ENCODE measurements around the gene RBM7. TPM values are rescaled to one million over a fixed set of nuclear protein-coding genes. Genes with fewer than 3 reads are reported as not detected.

RBM7 gene
- polyA plus RNA-seq, 1 donor (not counting 4 experiments of a cell fraction or from before 2014, with no cell fraction given) = 38.2 TPM

GRCh38 chr11:114386545-114386944, 13.9 kb upstream of the RBM7 start:
- DNase-seq (ENCODE audit: low read depth, low spot score) (no peak), FAIRE-seq (no peak)
- TF ChIP-seq EZH2 (IDR thresholded peaks at IDR 0.05; ENCODE audit: low read length) = no peak
- TF ChIP-seq, protein P1, sequence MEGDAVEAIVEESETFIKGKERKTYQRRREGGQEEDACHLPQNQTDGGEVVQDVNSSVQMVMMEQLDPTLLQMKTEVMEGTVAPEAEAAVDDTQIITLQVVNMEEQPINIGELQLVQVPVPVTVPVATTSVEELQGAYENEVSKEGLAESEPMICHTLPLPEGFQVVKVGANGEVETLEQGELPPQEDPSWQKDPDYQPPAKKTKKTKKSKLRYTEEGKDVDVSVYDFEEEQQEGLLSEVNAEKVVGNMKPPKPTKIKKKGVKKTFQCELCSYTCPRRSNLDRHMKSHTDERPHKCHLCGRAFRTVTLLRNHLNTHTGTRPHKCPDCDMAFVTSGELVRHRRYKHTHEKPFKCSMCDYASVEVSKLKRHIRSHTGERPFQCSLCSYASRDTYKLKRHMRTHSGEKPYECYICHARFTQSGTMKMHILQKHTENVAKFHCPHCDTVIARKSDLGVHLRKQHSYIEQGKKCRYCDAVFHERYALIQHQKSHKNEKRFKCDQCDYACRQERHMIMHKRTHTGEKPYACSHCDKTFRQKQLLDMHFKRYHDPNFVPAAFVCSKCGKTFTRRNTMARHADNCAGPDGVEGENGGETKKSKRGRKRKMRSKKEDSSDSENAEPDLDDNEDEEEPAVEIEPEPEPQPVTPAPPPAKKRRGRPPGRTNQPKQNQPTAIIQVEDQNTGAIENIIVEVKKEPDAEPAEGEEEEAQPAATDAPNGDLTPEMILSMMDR (optimal IDR thresholded peaks at IDR 0.05 in 1 of 3, IDR thresholded peaks at IDR 0.05 in 1 of 3, conservative IDR thresholded peaks at IDR 0.05 in 1 of 3; ENCODE audit: extremely low read depth in 1 of 3, insufficient read depth in 2 of 3, low read length in 3 of 3) = no peak
- H2AFZ ChIP-seq (ENCODE audit: control insufficient read depth, low read length) = no peak overlapping the region
- no peak overlapping the region for H3K4me3 ChIP-seq (ENCODE audit: control insufficient read depth in 2 of 3, extremely low read depth in 1 of 3, insufficient read depth in 2 of 3, low read depth in 1 of 3, low read length in 3 of 3)
- no peak overlapping the region for H3K27ac ChIP-seq (ENCODE audit: control insufficient read depth, insufficient read depth, low read length)
- H3K36me3 ChIP-seq (ENCODE audit: control insufficient read depth in 2 of 2, extremely low read depth in 1 of 2, insufficient read depth in 2 of 2, low read length in 2 of 2) = no peaks in the 10 kb centered on the region
- no peaks in the 10 kb centered on the region for H4K20me1 ChIP-seq (ENCODE audit: control insufficient read depth, extremely low read depth, insufficient read depth, low read length)
- H3K9ac ChIP-seq (ENCODE audit: control insufficient read depth, extremely low read depth, insufficient read depth, low read length) = no peak overlapping the region
- no peaks in the 10 kb centered on the region for H3K9me1 ChIP-seq (ENCODE audit: control insufficient read depth, extremely low read depth, insufficient read depth, low read length)
- no peaks in the 10 kb centered on the region for H3K4me1 ChIP-seq (ENCODE audit: control insufficient read depth, extremely low read depth, insufficient read depth, low read length)
- H3K9me3 ChIP-seq (ENCODE audit: control insufficient read depth, low read depth, low read length) = no peaks in the 10 kb centered on the region
- no peaks in the 10 kb centered on the region for H3K27me3 ChIP-seq (ENCODE audit: control insufficient read depth, extremely low read depth, insufficient read depth, low read length)
- H3K4me2 ChIP-seq (ENCODE audit: control insufficient read depth, extremely low read depth, insufficient read depth, low read depth, low read length) = no peak overlapping the region
- no peaks in the 10 kb centered on the region for H3K79me2 ChIP-seq (ENCODE audit: control insufficient read depth, insufficient read depth, low read length)
- dilution Hi-C loops (cut with MboI; ENCODE audit: extremely low pct_ligation_motif_present, low sequenced_read_pairs) = no loop called here

- TF ChIP-seq, protein P1 (optimal IDR thresholded peaks at IDR 0.05 in 1 of 3, IDR thresholded peaks at IDR 0.05 in 1 of 3, conservative IDR thresholded peaks at IDR 0.05 in 1 of 3; ENCODE audit: extremely low read depth in 1 of 3, insufficient read depth in 2 of 3, low read length in 3 of 3) = no peak
- no peak for TF ChIP-seq EZH2 (IDR thresholded peaks at IDR 0.05; ENCODE audit: low read length)
- Histone ChIP-seq H3K9me1 (ENCODE audit: control insufficient read depth, extremely low read depth, insufficient read depth, low read length) (no peaks in the 10 kb centered on the region), H3K27me3 (ENCODE audit: control insufficient read depth, extremely low read depth, insufficient read depth, low read length) (no peaks in the 10 kb centered on the region), H3K9ac (ENCODE audit: control insufficient read depth, extremely low read depth, insufficient read depth, low read length) (no peak overlapping the region), H2AFZ (ENCODE audit: control insufficient read depth, low read length) (no peak overlapping the region), H3K9me3 (ENCODE audit: control insufficient read depth, low read depth, low read length) (no peaks in the 10 kb centered on the region), H3K4me2 (ENCODE audit: control insufficient read depth, extremely low read depth, insufficient read depth, low read depth, low read length) (no peak overlapping the region), H3K4me1 (ENCODE audit: control insufficient read depth, extremely low read depth, insufficient read depth, low read length) (peaks cover 11% of the 10 kb centered on the region), H4K20me1 (ENCODE audit: control insufficient read depth, extremely low read depth, insufficient read depth, low read length) (no peaks in the 10 kb centered on the region), H3K36me3 (ENCODE audit: control insufficient read depth in 2 of 2, extremely low read depth in 1 of 2, insufficient read depth in 2 of 2, low read length in 2 of 2) (no peaks in the 10 kb centered on the region), H3K79me2 (ENCODE audit: control insufficient read depth, insufficient read depth, low read length) (no peaks in the 10 kb centered on the region), H3K4me3 (ENCODE audit: control insufficient read depth in 2 of 3, extremely low read depth in 1 of 3, insufficient read depth in 2 of 3, low read depth in 1 of 3, low read length in 3 of 3) (no peak overlapping the region), H3K27ac (ENCODE audit: control insufficient read depth, insufficient read depth, low read length) (no peak overlapping the region)
- dilution Hi-C loops (cut with MboI; ENCODE audit: extremely low pct_ligation_motif_present, low sequenced_read_pairs) = no loop called here
- FAIRE-seq (no peak), DNase-seq (ENCODE audit: low read depth, low spot score) (no peak)
These were observed 7.5 kb upstream of the RBM7 start for GRCh38 chr11:114392735-114393667.
